OCI-LY7 (cell line): Measurements from ENCODE around the gene BRPF3. TPM values are rescaled to one million over a fixed set of nuclear protein-coding genes. Genes with fewer than 3 reads are reported as not detected.
A peak's percentile ranks its signal among the peaks of the same experiment; 100 is the strongest.

ENCODE experiments used
- BruUV-seq: library from RNA; stranded (reverse); fragments of 400-500 nt; replicated peaks from 2 replicates; lab custom pipeline; 2021; lab: Mats Ljungman, UMichigan
- CTCF ChIA-PET: fragments of 300-600 bp; sonication (Branson Sonifier 250); formaldehyde crosslinking; loops from one replicate; lab custom pipeline; 2022; ENCODE audit warnings: antibody characterized with exemption; ENCODE audit not compliant: unreplicated experiment; lab: Charles Lee
- POLR2A ChIA-PET: fragments of 300-600 bp; sonication (Branson Sonifier 250); formaldehyde crosslinking; loops from one replicate; lab custom pipeline; 2022; ENCODE audit warnings: antibody characterized with exemption; lab: Charles Lee
- DNase-seq: peaks from one replicate; pipeline ENCODE4 v3.0.0-alpha.2; 2015; ENCODE audit warnings: low spot score
- H2AFZ ChIP-seq: fragments of 200-600 bp; sonication (generic), shearing (Covaris generic); 2 replicates; pipeline ENCODE4 v1.6.1; 2014; ENCODE audit warnings: mild to moderate bottlenecking, antibody characterized with exemption, low read length, moderate library complexity
- H3K27ac ChIP-seq: fragments of 200-600 bp; sonication (generic); 2 replicates; pipeline ENCODE4 v1.5.1; 2014; ENCODE audit warnings: mixed run types, low read depth, mild to moderate bottlenecking, moderate library complexity, low read length, inconsistent platforms; ENCODE audit not compliant: poor library complexity, severe bottlenecking
- H3K36me3 ChIP-seq: fragments of 200-600 bp; sonication (generic); 2 replicates; pipeline ENCODE4 v1.6.1; 2014; ENCODE audit warnings: mild to moderate bottlenecking, antibody characterized with exemption, low read length, moderate library complexity, mixed read lengths; ENCODE audit not compliant: insufficient read depth
- H3K4me1 ChIP-seq: fragments of 200-600 bp; sonication (generic); 2 replicates; pipeline ENCODE4 v1.5.1; 2014; ENCODE audit warnings: mild to moderate bottlenecking, low read length; ENCODE audit not compliant: insufficient read depth, poor library complexity, severe bottlenecking
- H3K4me2 ChIP-seq: fragments of 200-600 bp; sonication (generic); 2 replicates; pipeline ENCODE4 v1.6.1; 2014; ENCODE audit warnings: mild to moderate bottlenecking, low read length
- H3K4me3 ChIP-seq: fragments of 200-600 bp; sonication (generic); 2 replicates; pipeline ENCODE4 v1.5.1; 2014; ENCODE audit warnings: mild to moderate bottlenecking, low read depth, low read length; ENCODE audit not compliant: poor library complexity, severe bottlenecking
- H3K79me2 ChIP-seq: fragments of 200-600 bp; sonication (generic); 2 replicates; pipeline ENCODE4 v1.6.1; 2016; ENCODE audit warnings: low read depth, mild to moderate bottlenecking, low read length, moderate library complexity, mixed read lengths; ENCODE audit not compliant: insufficient read depth
- H3K9me2 ChIP-seq: fragments of 200-600 bp; sonication (generic); 2 replicates; pipeline ENCODE4 v1.6.1; 2016; ENCODE audit warnings: mild to moderate bottlenecking, low read length, mixed read lengths; ENCODE audit not compliant: insufficient read depth
- H3K9me3 ChIP-seq: fragments of 200-600 bp; sonication (generic); 2 replicates; pipeline ENCODE4 v1.6.1; 2014; ENCODE audit warnings: mild to moderate bottlenecking, mixed run types, low read length, mixed read lengths
- H4K20me1 ChIP-seq: fragments of 200-600 bp; sonication (generic); 2 replicates; pipeline ENCODE4 v1.6.1; 2014; ENCODE audit warnings: mild to moderate bottlenecking, antibody characterized with exemption, low read length, moderate library complexity, mixed read lengths; ENCODE audit not compliant: insufficient read depth
- EZH2phosphoT487 ChIP-seq: fragments of 200-600 bp; sonication (generic); IDR thresholded peaks from 2 replicates; pipeline ENCODE4 v1.6.1; 2018; ENCODE audit warnings: low read depth, borderline replicate concordance, mild to moderate bottlenecking, mixed run types, antibody characterized with exemption, low read length, moderate library complexity, mixed read lengths
- intact Hi-C: fragments of 100-400 bp; cut with micrococcal nuclease; formaldehyde crosslinking; loops from one replicate; pipeline ENCODE4 v1.10.0; 2022; ENCODE audit not compliant: unreplicated experiment
- total RNA-seq, 2 experiments: library from RNA; depleted of rRNA in 1 of 2; stranded (reverse); fragments of >200 nt in 1 of 2; shearing (Covaris generic) in 1 of 2; gene quantifications; 2 replicates each; pipeline ENCODE4 v1.2.3, GENCODE V29; 2014 to 2022
- TF ChIP-seq, protein P1 (sequence below): fragments of 200-600 bp; sonication (generic); conservative IDR thresholded peaks from 2 replicates; pipeline ENCODE4 v1.5.1; 2014; ENCODE audit warnings: mild to moderate bottlenecking, antibody characterized with exemption, low read length, moderate library complexity, mixed read lengths

Gene BRPF3
- total RNA-seq, 2 experiments from 2014 or later: 10.4 to 12.0 TPM

DNA sequence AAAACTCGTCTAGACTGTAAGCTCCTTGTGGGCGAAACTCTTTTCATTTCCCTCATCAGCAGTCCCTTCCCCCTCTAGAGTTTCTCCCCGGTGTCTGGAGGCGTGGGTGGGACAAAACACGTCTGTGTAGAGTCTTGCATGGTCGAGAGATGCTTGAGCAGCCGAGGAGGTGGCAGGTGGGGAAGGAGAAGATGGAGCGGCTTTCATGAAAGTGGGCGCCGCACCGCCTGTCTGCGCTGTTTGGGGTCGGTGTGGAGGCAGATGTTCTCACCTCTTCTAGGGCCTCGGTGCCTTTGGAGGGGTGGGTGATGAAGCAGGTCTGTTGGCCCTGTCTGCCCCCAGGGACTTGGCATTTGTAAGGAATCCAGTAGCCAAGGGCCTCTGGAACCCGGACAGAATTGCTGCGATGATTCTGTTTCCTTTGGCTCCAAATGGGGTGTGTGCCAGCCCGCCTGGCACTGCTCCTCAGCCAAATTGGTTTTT is 1.2 kb downstream of the BRPF3 start:
- Histone ChIP-seq H3K9me3 (no peaks in the 10 kb centered on the region), H3K4me3 (peak overlapping the region; percentile 83), H3K36me3 (peaks cover 25% of the 10 kb centered on the region), H3K79me2 (no peaks in the 10 kb centered on the region), H3K4me1 (peaks cover 27% of the 10 kb centered on the region), H3K4me2 (peak overlapping the region; percentile 90), H2AFZ (peak overlapping the region; percentile 80; the same call in 1 of the 2 replicates), H4K20me1 (no peaks in the 10 kb centered on the region), H3K9me2 (no peaks in the 10 kb centered on the region), H3K27ac (no peak overlapping the region)
- intact Hi-C loops: loop anchor here (2.0 kb wide), 1 partner anchor 77 kb away; no protein-coding TSS in a partner anchor
- CTCF ChIA-PET: no interaction called here
- POLR2A ChIA-PET: interaction anchor here (1.3 kb wide), 1 partner anchor 12 kb away, joined by 4 read pairs; no protein-coding TSS in a partner anchor
- DNase-seq: no peak
- TF ChIP-seq EZH2phosphoT487: no peak
- TF ChIP-seq, protein P1, sequence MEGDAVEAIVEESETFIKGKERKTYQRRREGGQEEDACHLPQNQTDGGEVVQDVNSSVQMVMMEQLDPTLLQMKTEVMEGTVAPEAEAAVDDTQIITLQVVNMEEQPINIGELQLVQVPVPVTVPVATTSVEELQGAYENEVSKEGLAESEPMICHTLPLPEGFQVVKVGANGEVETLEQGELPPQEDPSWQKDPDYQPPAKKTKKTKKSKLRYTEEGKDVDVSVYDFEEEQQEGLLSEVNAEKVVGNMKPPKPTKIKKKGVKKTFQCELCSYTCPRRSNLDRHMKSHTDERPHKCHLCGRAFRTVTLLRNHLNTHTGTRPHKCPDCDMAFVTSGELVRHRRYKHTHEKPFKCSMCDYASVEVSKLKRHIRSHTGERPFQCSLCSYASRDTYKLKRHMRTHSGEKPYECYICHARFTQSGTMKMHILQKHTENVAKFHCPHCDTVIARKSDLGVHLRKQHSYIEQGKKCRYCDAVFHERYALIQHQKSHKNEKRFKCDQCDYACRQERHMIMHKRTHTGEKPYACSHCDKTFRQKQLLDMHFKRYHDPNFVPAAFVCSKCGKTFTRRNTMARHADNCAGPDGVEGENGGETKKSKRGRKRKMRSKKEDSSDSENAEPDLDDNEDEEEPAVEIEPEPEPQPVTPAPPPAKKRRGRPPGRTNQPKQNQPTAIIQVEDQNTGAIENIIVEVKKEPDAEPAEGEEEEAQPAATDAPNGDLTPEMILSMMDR: no peak
- no TSS peak for BruUV-seq

DNA sequence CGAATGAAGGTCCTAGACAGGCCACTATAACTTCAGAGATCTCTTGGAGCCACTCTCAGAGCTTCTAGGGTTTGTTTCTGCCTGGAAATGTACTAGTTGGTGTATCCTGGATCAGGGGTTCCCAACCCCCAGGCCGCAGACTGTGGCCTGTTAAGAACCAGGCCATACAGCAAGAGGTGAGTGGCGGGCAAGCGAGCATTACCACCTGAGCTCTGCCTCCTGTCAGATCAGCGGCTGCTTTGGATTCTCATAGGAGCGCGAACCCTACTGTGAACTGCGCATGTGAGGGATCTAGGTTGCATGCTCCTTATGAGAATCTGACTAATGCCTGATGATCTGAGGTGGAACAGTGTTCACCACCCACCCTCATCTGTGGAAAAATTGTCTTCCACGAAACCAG is 2.4 kb downstream of the BRPF3 start:
- Histone ChIP-seq H3K4me2 (no peak overlapping the region), H3K79me2 (no peaks in the 10 kb centered on the region), H2AFZ (no peak overlapping the region), H4K20me1 (no peaks in the 10 kb centered on the region), H3K4me1 (peaks cover 28% of the 10 kb centered on the region), H3K4me3 (no peak overlapping the region), H3K9me2 (no peaks in the 10 kb centered on the region), H3K36me3 (peaks cover 36% of the 10 kb centered on the region), H3K9me3 (no peaks in the 10 kb centered on the region), H3K27ac (no peak overlapping the region)
- intact Hi-C loops: no loop called here
- BruUV-seq: no TSS peak
- no peak for TF ChIP-seq EZH2phosphoT487
- TF ChIP-seq, protein P1: no peak
- ChIA-PET CTCF (no interaction called here), POLR2A (no interaction called here)
- no peak for DNase-seq

DNA sequence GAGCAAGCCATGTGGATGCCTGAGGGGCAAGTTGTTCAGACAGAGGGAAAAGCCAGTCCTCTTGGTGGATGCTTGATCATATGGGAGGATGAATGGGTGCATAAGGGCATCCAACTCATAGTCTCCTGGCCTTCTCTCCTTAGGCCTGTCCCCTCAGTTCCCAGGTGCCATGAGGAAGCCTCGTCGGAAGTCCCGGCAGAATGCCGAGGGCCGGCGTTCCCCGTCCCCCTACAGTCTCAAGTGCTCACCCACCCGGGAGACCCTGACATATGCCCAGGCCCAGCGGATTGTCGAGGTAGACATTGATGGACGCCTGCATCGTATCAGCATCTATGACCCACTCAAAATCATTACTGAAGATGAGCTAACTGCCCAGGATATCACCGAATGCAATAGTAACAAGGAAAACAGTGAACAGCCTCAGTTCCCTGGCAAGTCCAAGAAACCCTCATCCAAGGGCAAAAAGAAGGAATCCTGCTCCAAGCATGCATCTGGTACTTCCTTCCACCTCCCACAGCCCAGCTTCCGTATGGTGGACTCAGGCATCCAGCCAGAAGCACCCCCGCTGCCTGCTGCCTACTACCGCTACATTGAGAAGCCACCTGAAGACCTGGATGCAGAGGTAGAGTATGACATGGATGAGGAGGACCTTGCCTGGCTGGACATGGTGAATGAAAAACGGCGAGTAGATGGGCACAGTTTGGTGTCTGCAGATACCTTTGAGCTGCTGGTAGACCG is 3.8 kb downstream of the BRPF3 start:
- DNase-seq: no peak

More for the DNA sequence above, 3.8 kb downstream of the BRPF3 start:
- ChIA-PET POLR2A (no interaction called here), CTCF (no interaction called here)
- Histone ChIP-seq H3K36me3 (peaks cover 47% of the 10 kb centered on the region), H3K4me1 (peaks cover 26% of the 10 kb centered on the region), H3K4me2 (no peak overlapping the region), H3K4me3 (no peak overlapping the region), H3K9me2 (no peaks in the 10 kb centered on the region), H3K9me3 (no peaks in the 10 kb centered on the region), H4K20me1 (no peaks in the 10 kb centered on the region), H2AFZ (no peak overlapping the region), H3K27ac (no peak overlapping the region), H3K79me2 (no peaks in the 10 kb centered on the region)
- TF ChIP-seq, protein P1: no peak
- no peak for TF ChIP-seq EZH2phosphoT487
- TSS peak; percentile 37 for BruUV-seq
- intact Hi-C loops: no loop called here
